Tibial nerve (tissue), 4 donors: Measurements from ENCODE around the gene ABT1. TPM values are rescaled to one million over a fixed set of nuclear protein-coding genes. Genes with fewer than 3 reads are reported as not detected.

Source experiments
- DNase-seq, 2 donors: peaks; one replicate each; pipeline ENCODE4 v3.0.0-alpha.2; 2019; ENCODE audit warnings: low spot score in 2 of 2
- H3K27ac ChIP-seq, 4 donors: fragments of 200-600 bp; sonication (generic) in 3 of 4; one replicate each; pipeline ENCODE4 v1.5.1; 2017 to 2019; ENCODE audit warnings: mild to moderate bottlenecking in 1 of 4
- H3K27me3 ChIP-seq, 2 donors: fragments of 200-600 bp; sonication (generic) in 1 of 2; one replicate each; pipeline versions ENCODE4 v1.5.1 to v1.6.0; 2017 to 2019
- H3K36me3 ChIP-seq, 3 donors: fragments of 200-600 bp; sonication (generic); one replicate each; pipeline ENCODE4 v1.5.1; 2018 to 2019
- H3K4me1 ChIP-seq, 4 donors: fragments of 200-600 bp; sonication (generic) in 3 of 4; one replicate each; pipeline ENCODE4 v1.5.1; 2017 to 2019
- H3K4me3 ChIP-seq, 4 donors: fragments of 200-600 bp; sonication (generic) in 3 of 4; one replicate each; pipeline ENCODE4 v1.5.1; 2017 to 2019; ENCODE audit warnings: mild to moderate bottlenecking in 1 of 4, moderate library complexity in 1 of 4
- H3K9me3 ChIP-seq, 4 donors: fragments of 200-600 bp; sonication (generic) in 3 of 4; one replicate each; pipeline ENCODE4 v1.5.1; 2017 to 2019
- EP300 ChIP-seq, 2 donors: sonication (generic); formaldehyde crosslinking; IDR thresholded peaks; one replicate each; pipeline ENCODE4 v1.6.1; 2017; ENCODE audit warnings: antibody characterized with exemption in 2 of 2, mild to moderate bottlenecking in 1 of 2
- POLR2A ChIP-seq, 2 donors: fragments of 450-650 bp; IDR thresholded peaks; one replicate each; pipeline ENCODE4 v1.6.1; 2017; ENCODE audit warnings: antibody characterized with exemption in 2 of 2, mild to moderate bottlenecking in 2 of 2, moderate library complexity in 2 of 2
- WGBS, 2 donors: methylation state at CpG; one replicate each; pipeline ENCODE4 v1.1.5; 2018; 5-methylcytosine and 5-hydroxymethylcytosine counted together
- total RNA-seq, 4 donors: library from RNA; depleted of rRNA; stranded (reverse); fragments of >200 nt; gene quantifications; one replicate each; pipeline ENCODE4 v1.1.0, GENCODE V29; 2016
- TF ChIP-seq, protein P1 (sequence below), 5 experiments: fragments of 200-600 bp in 3 of 5; fragments of 450-650 bp in 2 of 5; sonication (generic) in 3 of 5; IDR thresholded peaks; one replicate each; pipeline ENCODE4 v1.5.1; 2016 to 2019; ENCODE audit warnings: antibody characterized with exemption in 5 of 5, mild to moderate bottlenecking in 3 of 5, moderate library complexity in 2 of 5

ABT1 gene
- total RNA-seq, 4 donors from 2014 or later, result 8.3 to 13.2 (median 10.6) TPM

DNA sequence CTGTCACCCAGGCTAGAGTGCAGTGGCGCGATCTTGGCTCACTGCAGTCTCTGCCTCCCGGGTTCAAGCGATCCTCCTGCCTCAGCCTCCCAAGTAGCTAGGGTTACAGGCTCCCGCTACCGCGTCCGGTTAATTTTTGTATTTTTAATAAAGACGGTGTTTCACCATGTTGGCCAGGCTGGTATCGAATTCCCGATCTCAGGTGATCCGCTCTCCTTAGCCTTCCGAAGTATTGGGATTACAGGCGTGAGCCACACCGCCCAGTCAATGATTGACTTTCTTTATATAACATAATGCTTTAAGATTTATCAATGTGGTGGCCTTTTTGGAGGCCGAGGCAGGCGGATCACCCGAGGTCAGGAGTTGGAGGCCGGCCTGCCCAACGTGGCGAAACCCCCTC, 7.8 kb upstream of the ABT1 start:
- TF ChIP-seq EP300 (IDR thresholded peaks at IDR 0.05) (no peak), POLR2A (IDR thresholded peaks at IDR 0.05) (no peak)
- Histone ChIP-seq H3K27ac (no peak overlapping the region), H3K36me3 (no peaks in the 10 kb centered on the region), H3K4me3 (no peak overlapping the region), H3K4me1 (no peaks in the 10 kb centered on the region), H3K9me3 (no peaks in the 10 kb centered on the region), H3K27me3 (peaks cover 0 to 45% of the 10 kb centered on the region in 2 donors)
- WGBS, 2 donors, result 94% methylated on average over 21 of the region's 21 CpGs
- no peak for DNase-seq

DNA sequence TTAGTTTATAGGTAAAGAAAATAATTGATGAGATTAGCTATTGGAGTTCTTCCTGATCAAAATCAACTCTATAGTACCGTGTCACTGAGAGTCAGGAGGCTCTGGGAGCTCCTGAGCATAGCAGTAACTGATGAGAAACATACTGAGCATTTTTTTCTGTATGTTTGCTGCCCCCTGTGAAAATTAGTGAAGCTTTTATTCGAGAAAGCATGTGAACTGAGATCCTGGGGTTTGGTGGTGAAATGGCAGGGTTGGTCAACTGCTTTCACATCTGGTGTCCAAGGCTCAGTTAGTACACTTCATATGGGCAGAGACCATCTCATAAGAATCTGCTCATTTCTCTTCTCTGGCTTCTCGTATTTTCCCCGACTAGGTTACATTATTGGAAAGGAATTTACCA, 4.1 kb upstream of the ABT1 start:
- Histone ChIP-seq H3K4me3 (no peak overlapping the region), H3K4me1 (peaks cover 0 to 12% (median 3%) of the 10 kb centered on the region in 4 donors), H3K27ac (no peak overlapping the region), H3K27me3 (peaks cover 0 to 32% of the 10 kb centered on the region in 2 donors), H3K36me3 (no peaks in the 10 kb centered on the region), H3K9me3 (no peaks in the 10 kb centered on the region)
- WGBS, 2 donors, result 55 to 57% methylated on average over 4 of the region's 4 CpGs
- no peak for DNase-seq
- TF ChIP-seq EP300 (IDR thresholded peaks at IDR 0.05) (no peak), POLR2A (IDR thresholded peaks at IDR 0.05) (no peak)
- TF ChIP-seq, protein P1, sequence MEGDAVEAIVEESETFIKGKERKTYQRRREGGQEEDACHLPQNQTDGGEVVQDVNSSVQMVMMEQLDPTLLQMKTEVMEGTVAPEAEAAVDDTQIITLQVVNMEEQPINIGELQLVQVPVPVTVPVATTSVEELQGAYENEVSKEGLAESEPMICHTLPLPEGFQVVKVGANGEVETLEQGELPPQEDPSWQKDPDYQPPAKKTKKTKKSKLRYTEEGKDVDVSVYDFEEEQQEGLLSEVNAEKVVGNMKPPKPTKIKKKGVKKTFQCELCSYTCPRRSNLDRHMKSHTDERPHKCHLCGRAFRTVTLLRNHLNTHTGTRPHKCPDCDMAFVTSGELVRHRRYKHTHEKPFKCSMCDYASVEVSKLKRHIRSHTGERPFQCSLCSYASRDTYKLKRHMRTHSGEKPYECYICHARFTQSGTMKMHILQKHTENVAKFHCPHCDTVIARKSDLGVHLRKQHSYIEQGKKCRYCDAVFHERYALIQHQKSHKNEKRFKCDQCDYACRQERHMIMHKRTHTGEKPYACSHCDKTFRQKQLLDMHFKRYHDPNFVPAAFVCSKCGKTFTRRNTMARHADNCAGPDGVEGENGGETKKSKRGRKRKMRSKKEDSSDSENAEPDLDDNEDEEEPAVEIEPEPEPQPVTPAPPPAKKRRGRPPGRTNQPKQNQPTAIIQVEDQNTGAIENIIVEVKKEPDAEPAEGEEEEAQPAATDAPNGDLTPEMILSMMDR (IDR thresholded peaks at IDR 0.05), result no peak

DNA sequence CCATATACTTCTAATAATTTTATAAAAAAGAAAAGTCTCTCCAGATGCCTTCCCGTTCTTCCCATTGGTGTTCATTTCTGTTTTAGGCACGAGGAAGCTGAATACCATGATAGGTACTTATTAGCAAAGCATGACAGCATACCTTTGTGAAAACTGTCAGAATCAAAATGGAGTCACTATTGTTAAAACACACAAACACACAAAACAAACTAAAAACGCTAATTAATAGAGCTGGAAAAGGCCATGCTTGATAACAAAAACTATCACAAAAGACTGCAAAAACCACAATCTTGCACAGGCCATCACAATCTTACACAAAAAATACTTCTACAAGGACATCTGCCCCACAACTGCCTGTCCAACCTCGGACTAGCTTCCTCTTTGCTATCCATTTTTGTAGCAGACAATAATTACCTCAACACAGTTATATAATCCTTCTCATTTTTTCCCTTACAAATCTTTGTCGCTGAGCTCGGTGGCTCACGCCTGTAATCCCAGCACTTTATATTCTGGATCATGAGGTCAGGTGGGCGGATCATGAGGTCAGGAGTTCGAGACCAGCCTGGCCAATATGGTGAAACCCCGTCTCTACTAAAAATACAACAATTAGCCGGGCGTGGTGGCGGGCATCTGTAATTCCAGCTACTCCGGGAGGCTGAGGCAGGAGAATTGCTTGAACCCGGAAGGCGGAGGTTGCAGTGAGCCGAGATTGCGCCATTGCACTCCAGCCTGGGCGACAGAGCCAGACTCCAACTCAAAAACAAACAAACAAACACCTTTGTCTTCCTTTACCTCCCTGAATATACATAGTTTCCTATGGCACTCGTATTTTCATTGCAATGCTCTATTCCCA, 3.2 kb upstream of the ABT1 start:
- H3K9me3 ChIP-seq, result no peaks in the 10 kb centered on the region
- peaks cover 0 to 26% of the 10 kb centered on the region in 2 donors for H3K27me3 ChIP-seq
- no peak for DNase-seq
- no peak overlapping the region for H3K4me3 ChIP-seq
- TF ChIP-seq EP300 (IDR thresholded peaks at IDR 0.05) (no peak), POLR2A (IDR thresholded peaks at IDR 0.05) (no peak)
- TF ChIP-seq, protein P1 (IDR thresholded peaks at IDR 0.05), result no peak
- H3K27ac ChIP-seq, result no peak overlapping the region
- H3K36me3 ChIP-seq, result peaks cover 0 to 7% (median 6%) of the 10 kb centered on the region in 3 donors
- H3K4me1 ChIP-seq, result peaks cover 3 to 20% (median 10%) of the 10 kb centered on the region in 4 donors
- WGBS, 2 donors, result 30 to 47% methylated on average over 20 of the region's 20 CpGs

DNA sequence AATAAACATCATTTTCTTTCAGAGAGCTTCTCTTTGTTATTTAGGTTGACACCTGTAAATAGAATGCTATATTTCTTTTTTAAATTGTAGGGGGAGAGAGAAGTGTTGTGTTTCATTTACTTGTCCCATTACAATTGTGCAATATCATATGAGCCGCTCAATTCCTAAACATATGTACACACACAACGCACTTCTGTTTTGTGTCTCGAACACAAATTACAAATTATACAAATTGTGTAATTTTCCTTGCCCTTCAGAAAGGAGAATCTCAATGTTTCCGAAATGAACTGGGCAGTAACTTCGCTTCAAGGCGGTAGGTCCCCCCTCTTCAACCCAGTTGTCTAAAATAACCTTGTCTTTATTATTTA, 2.6 kb upstream of the ABT1 start:
- Histone ChIP-seq H3K4me1 (peaks cover 3 to 23% (median 10%) of the 10 kb centered on the region in 4 donors), H3K27me3 (peaks cover 0 to 26% of the 10 kb centered on the region in 2 donors), H3K4me3 (no peak overlapping the region), H3K9me3 (no peaks in the 10 kb centered on the region), H3K27ac (no peak overlapping the region), H3K36me3 (peaks cover 0 to 13% (median 10%) of the 10 kb centered on the region in 3 donors)
- TF ChIP-seq POLR2A (IDR thresholded peaks at IDR 0.05) (no peak), EP300 (IDR thresholded peaks at IDR 0.05) (no peak)
- TF ChIP-seq, protein P1 (IDR thresholded peaks at IDR 0.05), result no peak
- 39 to 49% methylated on average over 6 of the region's 6 CpGs for WGBS, 2 donors
- DNase-seq, result no peak

DNA sequence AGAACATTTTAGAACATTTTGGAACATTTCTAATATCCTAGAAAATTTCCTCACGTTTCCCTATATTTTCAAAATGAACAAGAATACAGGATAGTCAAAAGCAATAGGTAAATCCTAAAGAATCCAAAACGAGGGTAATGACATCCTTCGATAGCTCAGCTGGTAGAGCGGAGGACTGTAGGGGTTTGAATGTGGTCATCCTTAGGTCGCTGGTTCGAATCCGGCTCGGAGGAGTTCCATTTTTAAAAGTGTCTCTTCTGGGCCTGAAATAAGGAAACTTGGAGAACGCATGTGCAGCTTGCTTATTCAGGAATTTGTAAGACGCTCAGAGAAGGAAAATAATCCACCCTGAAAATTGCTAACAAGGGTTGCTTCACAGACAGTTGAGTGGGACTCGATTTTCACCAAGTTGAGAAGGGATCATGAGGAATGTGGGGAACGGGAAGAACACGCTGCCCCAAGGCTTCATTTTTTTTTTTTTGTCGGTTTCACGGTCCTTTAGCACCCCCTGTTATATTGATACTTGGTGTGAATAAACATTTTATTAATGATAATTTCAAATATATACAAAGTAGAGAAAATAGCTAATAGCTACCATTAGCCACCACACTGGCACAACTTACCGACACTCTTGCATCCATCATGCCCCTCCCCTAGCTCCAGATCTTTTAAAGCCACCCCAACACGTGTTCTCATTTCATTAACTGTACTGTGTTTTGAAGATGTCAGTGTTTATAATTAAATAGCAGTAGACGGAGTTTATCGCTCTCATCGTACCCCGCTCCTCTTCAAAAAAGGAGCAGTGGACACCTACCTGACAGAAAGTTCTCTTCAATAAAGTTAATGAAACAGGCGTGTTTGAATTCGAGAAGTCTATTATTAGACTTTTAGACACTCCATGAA, 1.8 kb upstream of the ABT1 start:
- Histone ChIP-seq H3K27ac (peak overlapping the region in 3 of 4 donors; percentile 85 to 93 (median 91)), H3K4me3 (peak overlapping the region; percentile 80 to 93 (median 88)), H3K9me3 (no peaks in the 10 kb centered on the region), H3K4me1 (peaks cover 3 to 23% (median 10%) of the 10 kb centered on the region in 4 donors), H3K36me3 (peaks cover 0 to 22% (median 10%) of the 10 kb centered on the region in 3 donors), H3K27me3 (peaks cover 0 to 26% of the 10 kb centered on the region in 2 donors)
- TF ChIP-seq, protein P1 (IDR thresholded peaks at IDR 0.05), result no peak
- TF ChIP-seq POLR2A (IDR thresholded peaks at IDR 0.05) (no peak), EP300 (IDR thresholded peaks at IDR 0.05) (no peak)
- WGBS, 2 donors, result 20 to 21% methylated on average over 23 of the region's 23 CpGs
- DNase-seq, result no peak
